ENCODE results near the gene PLCB4.

Gene PLCB4

DNA sequence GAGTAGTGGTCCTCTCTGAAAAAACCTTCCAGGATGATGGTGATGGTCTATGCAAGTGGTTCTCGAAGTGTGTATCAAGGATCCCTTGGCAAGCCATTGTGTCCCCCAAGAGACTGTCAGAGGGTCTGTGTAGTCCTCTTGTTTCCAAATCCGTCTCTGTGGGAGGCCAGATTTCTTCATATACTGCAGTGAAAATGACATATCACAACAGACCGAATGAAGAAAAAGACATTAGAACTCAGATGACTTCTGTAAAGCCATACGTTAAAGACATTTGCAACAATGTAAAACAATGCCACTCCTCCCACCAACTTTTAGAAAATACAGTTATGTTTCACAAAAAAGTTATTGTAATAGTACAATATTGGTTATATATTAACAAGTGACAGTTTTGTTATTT lies 418.3 kb downstream of the PLCB4 start:
- Histone ChIP-seq H4K20me1 (ENCODE audit: insufficient read depth, low read length, poor library complexity, severe bottlenecking) (no peaks in the 10 kb centered on the region), H2AFZ (ENCODE audit: low read length) (no peak overlapping the region), H3K27me3 (ENCODE audit: insufficient read depth, low read length, poor library complexity, severe bottlenecking) (no peaks in the 10 kb centered on the region), H3K9me2 (replicated peaks; ENCODE audit: low read depth, low read length) (no peaks in the 10 kb centered on the region), H3K9me3 (ENCODE audit: insufficient read depth, low read depth, low read length) (no peaks in the 10 kb centered on the region), H3K79me2 (ENCODE audit: insufficient read depth, low read length) (no peaks in the 10 kb centered on the region), H3K36me3 (ENCODE audit: insufficient read depth, low read length) (no peaks in the 10 kb centered on the region), H3F3A (ENCODE audit: low read depth) (no peaks in the 10 kb centered on the region), H3K4me2 (ENCODE audit: low read depth, low read length, poor library complexity, severe bottlenecking) (no peak overlapping the region), H3K4me1 (ENCODE audit: insufficient read depth, low read length, poor library complexity, severe bottlenecking) (peaks cover 52% of the 10 kb centered on the region), H3K4me3 (ENCODE audit: low read length, poor library complexity, severe bottlenecking) (no peak overlapping the region), H3K9ac (ENCODE audit: low read depth, low read length, poor library complexity, severe bottlenecking) (no peak overlapping the region)
- TF ChIP-seq EZH2phosphoT487 (IDR thresholded peaks at IDR 0.05; ENCODE audit: borderline replicate concordance), result no peak
- TF ChIP-seq CTCF (conservative IDR thresholded peaks at IDR 0.05; ENCODE audit: low read length), result no peak

GRCh38 chr20:9488063-9488462 lies 419.2 kb downstream of the PLCB4 start:
- H3K4me2 ChIP-seq (ENCODE audit: low read depth, low read length, poor library complexity, severe bottlenecking), result peak overlapping the region; percentile 35
- H3K36me3 ChIP-seq (ENCODE audit: insufficient read depth, low read length), result no peaks in the 10 kb centered on the region
- no peak overlapping the region for H2AFZ ChIP-seq (ENCODE audit: low read length)
- no peaks in the 10 kb centered on the region for H3K9me2 ChIP-seq (replicated peaks; ENCODE audit: low read depth, low read length)
- H3K4me1 ChIP-seq (ENCODE audit: insufficient read depth, low read length, poor library complexity, severe bottlenecking), result peaks cover 52% of the 10 kb centered on the region
- peak overlapping the region; percentile 15 for H3K4me3 ChIP-seq (ENCODE audit: low read length, poor library complexity, severe bottlenecking)
- H3K9me3 ChIP-seq (ENCODE audit: insufficient read depth, low read depth, low read length), result no peaks in the 10 kb centered on the region
- no peaks in the 10 kb centered on the region for H4K20me1 ChIP-seq (ENCODE audit: insufficient read depth, low read length, poor library complexity, severe bottlenecking)
- H3K9ac ChIP-seq (ENCODE audit: low read depth, low read length, poor library complexity, severe bottlenecking), result peak overlapping the region; percentile 21
- H3F3A ChIP-seq (ENCODE audit: low read depth), result no peaks in the 10 kb centered on the region
- no peak for TF ChIP-seq CTCF (conservative IDR thresholded peaks at IDR 0.05; ENCODE audit: low read length)
- TF ChIP-seq EZH2phosphoT487 (IDR thresholded peaks at IDR 0.05; ENCODE audit: borderline replicate concordance), result no peak
- H3K27me3 ChIP-seq (ENCODE audit: insufficient read depth, low read length, poor library complexity, severe bottlenecking), result no peaks in the 10 kb centered on the region
- H3K79me2 ChIP-seq (ENCODE audit: insufficient read depth, low read length), result no peaks in the 10 kb centered on the region

DNA sequence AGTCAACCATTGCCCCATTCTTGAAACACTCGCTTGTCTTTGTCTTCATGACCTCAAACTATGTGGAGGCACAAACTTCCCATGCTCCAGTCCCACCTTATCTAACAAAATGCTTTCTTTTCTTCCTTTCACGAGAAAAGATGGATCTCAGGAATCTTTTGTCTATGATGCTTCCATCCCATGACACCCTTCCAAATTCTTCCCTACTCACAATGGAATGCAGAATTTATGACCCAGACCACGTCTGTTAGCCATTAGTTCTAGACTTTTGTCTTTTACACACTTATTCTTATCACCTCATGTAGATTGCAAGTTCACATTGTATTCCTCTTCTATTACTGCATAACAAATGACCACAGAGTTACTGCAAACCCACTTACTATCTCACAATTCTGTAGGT lies 421.3 kb downstream of the PLCB4 start:
- no peaks in the 10 kb centered on the region for H3K9me3 ChIP-seq (ENCODE audit: insufficient read depth, low read depth, low read length)
- H3K79me2 ChIP-seq (ENCODE audit: insufficient read depth, low read length), result no peaks in the 10 kb centered on the region
- TF ChIP-seq CTCF (conservative IDR thresholded peaks at IDR 0.05; ENCODE audit: low read length), result no peak
- no peak for TF ChIP-seq EZH2phosphoT487 (IDR thresholded peaks at IDR 0.05; ENCODE audit: borderline replicate concordance)
- H3K9me2 ChIP-seq (replicated peaks; ENCODE audit: low read depth, low read length), result no peaks in the 10 kb centered on the region
- H3K4me1 ChIP-seq (ENCODE audit: insufficient read depth, low read length, poor library complexity, severe bottlenecking), result peaks cover 56% of the 10 kb centered on the region
- H3K4me3 ChIP-seq (ENCODE audit: low read length, poor library complexity, severe bottlenecking), result no peak overlapping the region
- no peak overlapping the region for H3K9ac ChIP-seq (ENCODE audit: low read depth, low read length, poor library complexity, severe bottlenecking)
- no peak overlapping the region for H3K4me2 ChIP-seq (ENCODE audit: low read depth, low read length, poor library complexity, severe bottlenecking)
- H3K27me3 ChIP-seq (ENCODE audit: insufficient read depth, low read length, poor library complexity, severe bottlenecking), result no peaks in the 10 kb centered on the region
- H4K20me1 ChIP-seq (ENCODE audit: insufficient read depth, low read length, poor library complexity, severe bottlenecking), result no peaks in the 10 kb centered on the region
- no peaks in the 10 kb centered on the region for H3F3A ChIP-seq (ENCODE audit: low read depth)
- H2AFZ ChIP-seq (ENCODE audit: low read length), result no peak overlapping the region
- no peaks in the 10 kb centered on the region for H3K36me3 ChIP-seq (ENCODE audit: insufficient read depth, low read length)
